ENCODE data around the gene ANGPTL4. TPM values are rescaled to one million over a fixed set of nuclear protein-coding genes. Genes with fewer than 3 reads are reported as not detected.
A peak's percentile ranks its signal among the peaks of the same experiment; 100 is the strongest.
"Not testable (repeated sequence)": the region's sequence is repeated elsewhere in the genome, so short reads cannot be mapped to it uniquely, and the experiment has no call there.

ANGPTL4 gene
- total RNA-seq, 1 donor = 4.4 TPM

GRCh38 chr19:8370176-8371010, 6.4 kb downstream of the ANGPTL4 start:
- peak; percentile 17 for DNase-seq (ENCODE audit: low read depth)
- no peak overlapping the region for H3K4me3 ChIP-seq (ENCODE audit: low read depth, low read length)
- TF ChIP-seq, protein P1, sequence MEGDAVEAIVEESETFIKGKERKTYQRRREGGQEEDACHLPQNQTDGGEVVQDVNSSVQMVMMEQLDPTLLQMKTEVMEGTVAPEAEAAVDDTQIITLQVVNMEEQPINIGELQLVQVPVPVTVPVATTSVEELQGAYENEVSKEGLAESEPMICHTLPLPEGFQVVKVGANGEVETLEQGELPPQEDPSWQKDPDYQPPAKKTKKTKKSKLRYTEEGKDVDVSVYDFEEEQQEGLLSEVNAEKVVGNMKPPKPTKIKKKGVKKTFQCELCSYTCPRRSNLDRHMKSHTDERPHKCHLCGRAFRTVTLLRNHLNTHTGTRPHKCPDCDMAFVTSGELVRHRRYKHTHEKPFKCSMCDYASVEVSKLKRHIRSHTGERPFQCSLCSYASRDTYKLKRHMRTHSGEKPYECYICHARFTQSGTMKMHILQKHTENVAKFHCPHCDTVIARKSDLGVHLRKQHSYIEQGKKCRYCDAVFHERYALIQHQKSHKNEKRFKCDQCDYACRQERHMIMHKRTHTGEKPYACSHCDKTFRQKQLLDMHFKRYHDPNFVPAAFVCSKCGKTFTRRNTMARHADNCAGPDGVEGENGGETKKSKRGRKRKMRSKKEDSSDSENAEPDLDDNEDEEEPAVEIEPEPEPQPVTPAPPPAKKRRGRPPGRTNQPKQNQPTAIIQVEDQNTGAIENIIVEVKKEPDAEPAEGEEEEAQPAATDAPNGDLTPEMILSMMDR (IDR thresholded peaks at IDR 0.05; ENCODE audit: insufficient read depth, low read length) = no peak

- TF ChIP-seq, protein P1 (IDR thresholded peaks at IDR 0.05; ENCODE audit: insufficient read depth, low read length) = no peak
- H3K4me3 ChIP-seq (ENCODE audit: low read depth, low read length) = no peak overlapping the region
- DNase-seq (ENCODE audit: low read depth) = no peak
Observed at GRCh38 chr19:8371011-8371804, 7.3 kb downstream of the ANGPTL4 start.

DNA sequence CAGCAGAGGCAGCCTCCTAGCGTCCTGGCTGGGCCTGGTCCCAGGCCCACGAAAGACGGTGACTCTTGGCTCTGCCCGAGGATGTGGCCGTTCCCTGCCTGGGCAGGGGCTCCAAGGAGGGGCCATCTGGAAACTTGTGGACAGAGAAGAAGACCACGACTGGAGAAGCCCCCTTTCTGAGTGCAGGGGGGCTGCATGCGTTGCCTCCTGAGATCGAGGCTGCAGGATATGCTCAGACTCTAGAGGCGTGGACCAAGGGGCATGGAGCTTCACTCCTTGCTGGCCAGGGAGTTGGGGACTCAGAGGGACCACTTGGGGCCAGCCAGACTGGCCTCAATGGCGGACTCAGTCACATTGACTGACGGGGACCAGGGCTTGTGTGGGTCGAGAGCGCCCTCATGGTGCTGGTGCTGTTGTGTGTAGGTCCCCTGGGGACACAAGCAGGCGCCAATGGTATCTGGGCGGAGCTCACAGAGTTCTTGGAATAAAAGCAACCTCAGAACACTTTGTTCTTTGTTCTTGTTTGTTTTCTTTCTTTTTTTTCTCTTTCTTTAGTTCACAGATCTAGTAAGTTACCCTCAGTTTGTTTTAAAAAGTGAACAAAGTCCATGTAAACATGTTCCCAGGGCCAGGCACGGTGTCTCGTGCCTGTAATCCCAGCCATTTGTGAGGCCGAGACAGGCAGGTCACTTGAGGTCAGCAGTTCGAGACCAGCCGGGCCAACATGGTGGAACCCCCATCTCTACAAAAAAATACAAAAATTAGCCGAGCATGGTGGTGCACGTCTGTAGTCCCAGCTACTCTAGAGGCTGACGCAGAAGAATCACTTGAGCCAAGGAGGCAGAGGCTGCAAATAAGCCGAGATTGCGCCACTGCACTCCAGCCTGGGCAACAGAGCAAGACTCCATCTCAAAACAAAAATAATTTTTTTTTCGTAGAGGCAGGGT, 10.2 kb downstream of the ANGPTL4 start:
- H3K4me3 ChIP-seq (ENCODE audit: low read depth, low read length) = no peak overlapping the region
- TF ChIP-seq, protein P1 (IDR thresholded peaks at IDR 0.05; ENCODE audit: insufficient read depth, low read length) = no peak
- DNase-seq (ENCODE audit: low read depth) = no peak

GRCh38 chr19:8375766-8376165, 11.8 kb downstream of the ANGPTL4 start:
- H3K4me3 ChIP-seq (ENCODE audit: low read depth, low read length); DNase-seq (ENCODE audit: low read depth): not testable (repeated sequence)

DNA sequence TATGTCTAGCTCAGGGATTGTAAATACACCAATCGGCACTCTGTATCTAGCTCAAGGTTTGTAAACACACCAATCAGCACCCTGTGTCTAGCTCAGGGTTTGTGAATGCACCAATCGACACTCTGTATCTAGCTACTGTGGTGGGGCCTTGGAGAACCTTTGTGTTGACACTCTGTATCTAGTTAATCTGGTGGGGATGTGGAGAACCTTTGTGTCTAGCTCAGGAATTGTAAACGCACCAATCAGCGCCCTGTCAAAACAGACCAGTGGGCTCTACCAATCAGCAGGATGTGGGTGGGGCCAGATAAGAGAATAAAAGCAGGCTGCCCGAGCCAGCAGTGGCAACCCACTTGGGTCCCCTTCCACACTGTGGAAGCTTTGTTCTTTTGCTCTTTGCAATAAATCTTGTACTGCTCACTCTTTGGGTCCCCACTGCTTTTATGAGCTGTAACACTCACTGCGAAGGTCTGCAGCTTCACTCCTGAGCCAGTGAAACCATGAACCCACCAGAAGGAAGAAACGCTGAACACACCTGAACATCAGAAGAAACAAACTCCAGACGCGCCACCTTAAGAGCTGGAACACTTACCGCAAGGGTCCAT, 12.5 kb downstream of the ANGPTL4 start:
- not testable (repeated sequence) for DNase-seq (ENCODE audit: low read depth); H3K4me3 ChIP-seq (ENCODE audit: low read depth, low read length)

GRCh38 chr19:8377598-8377997, 13.6 kb downstream of the ANGPTL4 start:
- DNase-seq (ENCODE audit: low read depth) = no peak
- H3K4me3 ChIP-seq (ENCODE audit: low read depth, low read length) = no peak overlapping the region
- TF ChIP-seq, protein P1 (IDR thresholded peaks at IDR 0.05; ENCODE audit: insufficient read depth, low read length) = no peak

- not testable (repeated sequence) for DNase-seq (ENCODE audit: low read depth); H3K4me3 ChIP-seq (ENCODE audit: low read depth, low read length)
Observed at GRCh38 chr19:8379156-8379891, 15.4 kb downstream of the ANGPTL4 start.

DNA sequence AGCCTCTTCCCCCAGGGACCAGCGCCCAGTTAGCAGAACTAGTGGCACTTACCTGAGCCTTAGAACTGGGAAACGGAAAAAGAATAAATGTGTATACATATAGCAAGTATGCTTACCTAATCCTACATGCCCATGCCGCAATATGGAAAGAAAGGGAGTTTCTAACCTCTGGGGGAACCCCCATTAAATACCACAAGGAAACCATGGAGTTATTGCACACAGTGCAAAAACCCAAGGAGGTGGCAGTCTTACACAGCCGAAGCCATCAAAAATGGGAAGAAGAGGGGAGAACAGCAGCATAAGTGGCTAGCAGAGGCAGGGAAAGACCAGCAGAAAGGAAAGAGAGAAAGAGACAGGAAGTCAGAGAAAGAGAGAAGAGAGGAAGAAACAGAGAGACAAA, 20.6 kb downstream of the ANGPTL4 start:
- not testable (repeated sequence) for DNase-seq (ENCODE audit: low read depth); H3K4me3 ChIP-seq (ENCODE audit: low read depth, low read length)

GRCh38 chr19:8385103-8385502, 21.1 kb downstream of the ANGPTL4 start:
- not testable (repeated sequence) for H3K4me3 ChIP-seq (ENCODE audit: low read depth, low read length); DNase-seq (ENCODE audit: low read depth)

DNA sequence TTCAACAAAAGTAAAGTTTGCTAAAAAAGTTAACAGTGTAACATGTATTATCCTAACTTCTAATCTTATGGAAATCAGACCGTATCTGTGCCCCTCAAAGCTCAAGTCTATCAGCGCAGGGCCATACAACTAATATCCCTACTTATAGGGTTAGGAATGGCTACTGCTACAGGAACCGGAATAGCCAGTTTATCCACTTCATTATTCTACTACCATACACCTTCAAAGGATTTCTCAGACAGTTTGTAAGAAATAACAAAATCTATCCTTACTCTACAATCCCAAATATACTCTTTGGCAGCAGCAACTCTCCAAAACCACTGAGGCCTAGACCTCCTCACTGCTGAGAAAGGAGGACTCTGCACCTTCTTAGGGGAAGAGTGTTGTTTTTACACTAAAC, 21.6 kb downstream of the ANGPTL4 start:
- H3K4me3 ChIP-seq (ENCODE audit: low read depth, low read length); DNase-seq (ENCODE audit: low read depth): not testable (repeated sequence)

DNA sequence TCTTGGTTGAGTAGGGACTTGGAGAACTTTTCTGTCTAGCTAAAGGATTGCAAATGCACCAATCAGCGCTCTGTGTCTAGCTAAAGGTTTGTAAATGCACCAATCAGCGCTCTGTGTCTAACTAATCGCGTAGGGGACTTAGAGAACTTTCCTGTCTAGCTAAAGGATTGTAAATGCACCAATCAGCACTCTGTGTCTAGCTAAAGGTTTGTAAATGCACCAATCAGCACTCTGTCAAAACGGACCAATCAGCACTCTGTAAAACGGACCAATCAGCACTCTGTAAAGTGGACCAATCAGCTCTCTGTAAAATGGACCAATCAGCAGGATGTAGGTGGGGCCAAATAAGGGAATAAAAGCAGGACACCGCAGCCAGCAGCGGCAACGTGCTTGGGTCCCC, 22.5 kb downstream of the ANGPTL4 start:
- not testable (repeated sequence) for DNase-seq (ENCODE audit: low read depth)

More for the DNA sequence above, 22.5 kb downstream of the ANGPTL4 start:
- H3K4me3 ChIP-seq (ENCODE audit: low read depth, low read length) = not testable (repeated sequence)
